ENCODE data around the gene L3MBTL4. TPM values are rescaled to one million over a fixed set of nuclear protein-coding genes. Genes with fewer than 3 reads are reported as not detected.

The L3MBTL4 gene
- total RNA-seq, 1 donor = 0.36 TPM

DNA sequence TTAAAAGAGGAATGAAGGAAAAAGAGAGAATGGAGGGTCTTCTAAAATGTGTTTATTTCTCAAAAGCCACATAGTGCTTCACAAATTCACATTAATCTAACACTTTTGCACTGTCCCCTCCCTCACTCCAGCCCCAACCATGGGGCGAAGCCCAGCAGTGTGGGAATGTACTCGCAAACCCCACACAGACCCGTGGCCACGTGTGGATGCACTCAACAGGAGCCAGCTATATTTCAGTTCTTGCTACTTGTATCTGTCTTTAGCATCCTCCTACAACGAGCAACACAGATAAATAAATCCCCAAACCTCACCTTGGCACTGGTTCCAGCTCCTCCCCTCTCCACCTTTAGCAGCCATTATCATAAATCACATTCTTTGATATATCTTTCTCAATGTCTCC, 427.5 kb downstream of the L3MBTL4 start:
- DNase-seq (ENCODE audit: insufficient read length, low spot score, missing footprints) = no peak
- no peaks in the 10 kb centered on the region for H3K79me2 ChIP-seq (ENCODE audit: insufficient read depth, low read length)
- TF ChIP-seq, protein P1, sequence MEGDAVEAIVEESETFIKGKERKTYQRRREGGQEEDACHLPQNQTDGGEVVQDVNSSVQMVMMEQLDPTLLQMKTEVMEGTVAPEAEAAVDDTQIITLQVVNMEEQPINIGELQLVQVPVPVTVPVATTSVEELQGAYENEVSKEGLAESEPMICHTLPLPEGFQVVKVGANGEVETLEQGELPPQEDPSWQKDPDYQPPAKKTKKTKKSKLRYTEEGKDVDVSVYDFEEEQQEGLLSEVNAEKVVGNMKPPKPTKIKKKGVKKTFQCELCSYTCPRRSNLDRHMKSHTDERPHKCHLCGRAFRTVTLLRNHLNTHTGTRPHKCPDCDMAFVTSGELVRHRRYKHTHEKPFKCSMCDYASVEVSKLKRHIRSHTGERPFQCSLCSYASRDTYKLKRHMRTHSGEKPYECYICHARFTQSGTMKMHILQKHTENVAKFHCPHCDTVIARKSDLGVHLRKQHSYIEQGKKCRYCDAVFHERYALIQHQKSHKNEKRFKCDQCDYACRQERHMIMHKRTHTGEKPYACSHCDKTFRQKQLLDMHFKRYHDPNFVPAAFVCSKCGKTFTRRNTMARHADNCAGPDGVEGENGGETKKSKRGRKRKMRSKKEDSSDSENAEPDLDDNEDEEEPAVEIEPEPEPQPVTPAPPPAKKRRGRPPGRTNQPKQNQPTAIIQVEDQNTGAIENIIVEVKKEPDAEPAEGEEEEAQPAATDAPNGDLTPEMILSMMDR (IDR thresholded peaks at IDR 0.05; ENCODE audit: extremely low read depth, low read depth, low read length) = no peak
- no peak overlapping the region for H3K27ac ChIP-seq (ENCODE audit: low read depth, low read length)
- no peak overlapping the region for H3K4me2 ChIP-seq (ENCODE audit: insufficient read depth, low read length)
- no peaks in the 10 kb centered on the region for H3K36me3 ChIP-seq (ENCODE audit: insufficient read depth, low read length)
- H2AFZ ChIP-seq (ENCODE audit: low read length) = no peak overlapping the region
- no peaks in the 10 kb centered on the region for H3K27me3 ChIP-seq (ENCODE audit: insufficient read depth, low read length)
- no peaks in the 10 kb centered on the region for H3K9me3 ChIP-seq (ENCODE audit: low read depth, low read length)
- no peak overlapping the region for H3K4me3 ChIP-seq (ENCODE audit: insufficient read depth, low read length)
- H4K20me1 ChIP-seq (ENCODE audit: insufficient read depth, low read length) = no peaks in the 10 kb centered on the region
- no peaks in the 10 kb centered on the region for H3K4me1 ChIP-seq (ENCODE audit: insufficient read depth, low read length)

DNA sequence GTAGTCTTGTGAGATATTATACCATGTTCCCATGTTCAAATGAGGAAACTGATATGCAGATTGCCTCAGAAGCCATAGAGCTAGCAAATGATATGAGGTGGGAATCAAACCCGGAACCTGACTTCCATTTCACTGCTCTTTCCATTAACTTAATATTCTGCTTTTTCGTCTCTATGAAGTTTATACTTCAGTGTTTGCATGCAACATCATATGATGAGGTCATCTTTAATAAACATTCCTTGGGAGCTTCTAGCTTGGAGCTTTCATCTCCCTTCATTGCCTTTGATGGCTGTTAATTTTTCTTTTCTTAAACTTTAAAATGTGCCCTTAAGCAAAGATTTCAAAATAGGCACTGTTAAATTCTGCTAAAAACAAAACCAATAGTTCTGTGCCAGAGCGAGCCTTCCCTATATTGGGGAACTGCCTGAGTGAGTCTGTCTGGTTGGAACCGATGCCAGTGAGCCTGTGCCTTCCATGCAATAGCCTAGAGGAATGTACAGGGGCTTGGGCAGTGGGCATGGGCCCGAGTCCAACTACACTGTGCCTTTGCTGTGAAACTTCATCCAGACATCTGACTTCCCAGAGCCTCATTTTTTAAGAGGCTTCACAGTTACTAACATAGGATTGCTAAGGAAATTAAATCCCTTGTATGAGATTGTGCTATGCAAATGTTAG, 428.3 kb downstream of the L3MBTL4 start:
- DNase-seq (ENCODE audit: insufficient read length, low spot score, missing footprints) = no peak
- no peak overlapping the region for H2AFZ ChIP-seq (ENCODE audit: low read length)
- no peaks in the 10 kb centered on the region for H3K36me3 ChIP-seq (ENCODE audit: insufficient read depth, low read length)
- TF ChIP-seq, protein P1 (IDR thresholded peaks at IDR 0.05; ENCODE audit: extremely low read depth, low read depth, low read length) = no peak
- no peaks in the 10 kb centered on the region for H3K27me3 ChIP-seq (ENCODE audit: insufficient read depth, low read length)
- no peaks in the 10 kb centered on the region for H3K79me2 ChIP-seq (ENCODE audit: insufficient read depth, low read length)
- no peak overlapping the region for H3K4me3 ChIP-seq (ENCODE audit: insufficient read depth, low read length)
- no peaks in the 10 kb centered on the region for H3K9me3 ChIP-seq (ENCODE audit: low read depth, low read length)
- no peak overlapping the region for H3K4me2 ChIP-seq (ENCODE audit: insufficient read depth, low read length)
- no peaks in the 10 kb centered on the region for H3K4me1 ChIP-seq (ENCODE audit: insufficient read depth, low read length)
- no peak overlapping the region for H3K27ac ChIP-seq (ENCODE audit: low read depth, low read length)
- H4K20me1 ChIP-seq (ENCODE audit: insufficient read depth, low read length) = no peaks in the 10 kb centered on the region

DNA sequence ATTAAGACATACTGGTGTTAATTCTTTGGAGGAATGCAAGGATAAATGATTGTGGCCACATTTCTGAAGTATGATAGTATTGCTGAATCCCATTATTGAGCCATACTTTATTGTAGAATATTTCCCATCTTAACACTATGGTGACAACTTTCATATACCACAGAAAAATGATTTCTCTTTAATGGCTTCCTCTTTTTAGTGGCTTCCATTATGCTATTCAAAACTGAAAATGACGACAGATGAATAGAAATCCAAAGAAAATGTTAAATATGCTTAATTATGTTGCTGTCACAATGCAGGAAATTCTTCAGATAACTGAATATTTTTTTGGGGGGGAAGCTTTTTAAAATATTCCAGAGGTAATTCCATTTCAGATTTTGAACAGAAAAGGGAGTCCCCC, 430.5 kb downstream of the L3MBTL4 start:
- H3K79me2 ChIP-seq (ENCODE audit: insufficient read depth, low read length) = no peaks in the 10 kb centered on the region
- no peaks in the 10 kb centered on the region for H3K9me3 ChIP-seq (ENCODE audit: low read depth, low read length)
- H3K27ac ChIP-seq (ENCODE audit: low read depth, low read length) = no peak overlapping the region
- H4K20me1 ChIP-seq (ENCODE audit: insufficient read depth, low read length) = no peaks in the 10 kb centered on the region
- TF ChIP-seq, protein P1 (IDR thresholded peaks at IDR 0.05; ENCODE audit: extremely low read depth, low read depth, low read length) = no peak
- H3K4me2 ChIP-seq (ENCODE audit: insufficient read depth, low read length) = no peak overlapping the region
- no peak overlapping the region for H2AFZ ChIP-seq (ENCODE audit: low read length)
- no peaks in the 10 kb centered on the region for H3K27me3 ChIP-seq (ENCODE audit: insufficient read depth, low read length)
- H3K4me1 ChIP-seq (ENCODE audit: insufficient read depth, low read length) = no peaks in the 10 kb centered on the region
- no peaks in the 10 kb centered on the region for H3K36me3 ChIP-seq (ENCODE audit: insufficient read depth, low read length)
- H3K4me3 ChIP-seq (ENCODE audit: insufficient read depth, low read length) = no peak overlapping the region
- DNase-seq (ENCODE audit: insufficient read length, low spot score, missing footprints) = no peak

DNA sequence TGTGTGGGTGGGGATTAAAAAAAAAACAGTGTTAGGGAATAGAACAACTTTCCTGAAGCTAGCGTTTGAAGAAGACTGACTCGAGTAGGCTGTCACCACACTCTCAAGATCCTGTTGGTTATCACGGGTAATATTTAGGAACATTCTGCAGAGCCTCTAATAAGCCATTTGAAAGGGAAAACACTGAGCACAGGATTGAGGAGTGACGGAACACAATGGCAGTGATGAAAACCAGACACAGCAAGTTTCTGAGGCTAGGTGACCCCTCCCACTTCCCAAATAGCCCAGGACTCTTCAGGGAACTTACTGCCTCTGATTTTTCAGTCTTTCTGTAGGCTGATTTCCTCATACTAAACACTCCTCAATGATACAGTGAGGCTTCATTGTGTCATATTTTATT, 431.2 kb downstream of the L3MBTL4 start:
- Histone ChIP-seq H3K4me1 (ENCODE audit: insufficient read depth, low read length) (no peaks in the 10 kb centered on the region), H4K20me1 (ENCODE audit: insufficient read depth, low read length) (no peaks in the 10 kb centered on the region), H3K4me2 (ENCODE audit: insufficient read depth, low read length) (no peak overlapping the region), H3K9me3 (ENCODE audit: low read depth, low read length) (no peaks in the 10 kb centered on the region), H3K4me3 (ENCODE audit: insufficient read depth, low read length) (no peak overlapping the region), H3K27ac (ENCODE audit: low read depth, low read length) (no peak overlapping the region), H2AFZ (ENCODE audit: low read length) (no peak overlapping the region), H3K27me3 (ENCODE audit: insufficient read depth, low read length) (no peaks in the 10 kb centered on the region), H3K36me3 (ENCODE audit: insufficient read depth, low read length) (no peaks in the 10 kb centered on the region), H3K79me2 (ENCODE audit: insufficient read depth, low read length) (no peaks in the 10 kb centered on the region)
- TF ChIP-seq, protein P1 (IDR thresholded peaks at IDR 0.05; ENCODE audit: extremely low read depth, low read depth, low read length) = no peak
- no peak for DNase-seq (ENCODE audit: insufficient read length, low spot score, missing footprints)

Data from osteoblast (primary cell).